ELF-1 (cell line): ENCODE results near the gene NTRK3.

Experiments used
- DNase-seq: peaks from one replicate; pipeline ENCODE4 v3.0.0-alpha.2; 2016; ENCODE audit warnings: low read depth, low spot score

NTRK3 gene

DNA sequence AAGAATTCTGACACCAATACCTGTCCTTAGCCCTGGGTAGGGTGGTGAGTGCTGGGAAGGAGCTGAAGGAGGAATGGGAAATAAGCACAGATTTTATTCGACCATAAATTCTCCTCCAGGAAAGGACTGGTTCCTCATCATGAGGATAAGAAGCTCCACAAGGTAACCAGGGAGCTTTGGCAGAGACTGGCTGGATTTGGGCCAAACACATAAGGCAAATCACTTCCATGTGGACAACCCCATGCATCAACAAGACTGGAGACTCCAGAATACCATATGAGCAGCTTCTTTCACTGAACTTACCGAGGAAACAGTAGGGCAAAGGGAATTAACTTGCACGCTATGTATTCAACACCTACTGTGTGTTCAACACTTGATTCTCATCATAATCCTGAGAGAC lies 312.5 kb downstream of the NTRK3 start:
- DNase-seq = no peak

DNA sequence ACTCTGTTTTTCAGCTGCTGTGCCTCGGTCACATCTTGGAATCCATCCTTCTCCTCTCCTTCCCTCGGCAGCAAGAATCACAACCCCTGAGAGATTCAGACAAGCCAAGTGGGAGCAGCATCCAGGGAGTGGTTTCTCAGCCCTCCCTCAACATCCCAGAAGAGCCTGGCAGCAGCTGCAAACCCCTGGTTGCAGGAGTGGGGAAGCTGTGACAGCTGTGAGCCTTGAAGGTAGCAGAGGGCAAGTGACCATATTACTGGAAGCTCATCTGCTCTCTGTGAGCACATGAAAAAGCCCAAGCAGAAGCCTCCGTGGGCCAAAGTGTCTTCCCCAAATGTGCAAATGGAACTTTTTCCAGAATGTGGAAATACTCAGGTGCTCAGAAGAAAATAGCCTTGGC lies 312.9 kb downstream of the NTRK3 start:
- no peak for DNase-seq

- DNase-seq = no peak
Observed at GRCh38 chr15:87942316-87942715, 314.2 kb downstream of the NTRK3 start.

GRCh38 chr15:87941606-87942005 lies 314.9 kb downstream of the NTRK3 start:
- no peak for DNase-seq

DNA sequence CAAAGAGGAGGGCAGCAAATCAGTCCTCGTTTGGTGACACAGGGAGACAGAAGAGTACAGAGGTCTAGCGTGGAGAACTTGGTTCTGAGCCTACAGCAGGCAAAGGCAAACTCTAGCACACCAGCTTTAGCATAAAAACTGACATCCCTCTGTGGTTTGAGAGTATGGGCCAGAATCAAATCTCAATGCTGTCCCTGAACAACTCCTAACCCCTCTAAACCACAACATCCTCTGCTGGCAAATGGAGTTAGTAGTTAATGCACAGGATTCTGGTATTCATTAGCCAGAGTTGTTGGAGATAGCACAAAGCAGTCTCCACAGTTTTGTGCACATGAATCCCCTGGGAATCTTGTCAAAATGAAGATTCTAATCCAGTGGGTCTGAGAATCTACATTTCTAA lies 315.8 kb downstream of the NTRK3 start:
- no peak for DNase-seq

DNA sequence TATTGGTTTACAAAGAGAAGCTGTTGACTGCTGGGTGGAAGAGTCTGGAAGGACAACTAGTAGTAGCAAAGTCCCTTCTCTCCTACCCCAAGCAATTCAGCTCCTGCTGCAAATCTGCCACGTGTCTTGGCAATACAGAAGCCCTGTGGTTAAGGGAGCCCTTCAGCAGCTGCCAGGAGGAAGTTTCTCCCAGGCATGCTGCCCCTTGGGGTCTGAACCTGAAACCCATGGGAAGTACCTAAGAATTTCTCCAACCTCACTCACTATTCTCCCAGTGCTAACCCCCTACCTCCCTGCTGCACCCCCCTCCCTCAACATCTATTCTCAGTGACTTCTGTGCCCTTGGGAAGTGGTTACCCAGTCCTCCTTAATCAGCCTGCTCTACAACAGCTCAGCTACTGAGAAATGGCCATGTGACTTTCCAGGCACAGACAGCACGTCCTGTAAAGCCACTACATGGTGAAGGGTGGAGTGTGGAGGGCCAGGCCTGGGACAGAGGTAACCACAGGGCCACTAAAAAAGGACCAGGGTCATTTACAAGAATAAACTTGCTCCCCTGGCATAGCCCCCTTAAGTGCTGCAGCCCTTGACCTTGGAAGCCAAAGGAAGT lies 316.6 kb downstream of the NTRK3 start:
- no peak for DNase-seq

- DNase-seq = no peak
Observed at GRCh38 chr15:87938031-87938430, 318.5 kb downstream of the NTRK3 start.

GRCh38 chr15:87935583-87935982 lies 321.0 kb downstream of the NTRK3 start:
- DNase-seq = no peak

GRCh38 chr15:87931584-87931983 lies 325.0 kb downstream of the NTRK3 start:
- DNase-seq = no peak

DNA sequence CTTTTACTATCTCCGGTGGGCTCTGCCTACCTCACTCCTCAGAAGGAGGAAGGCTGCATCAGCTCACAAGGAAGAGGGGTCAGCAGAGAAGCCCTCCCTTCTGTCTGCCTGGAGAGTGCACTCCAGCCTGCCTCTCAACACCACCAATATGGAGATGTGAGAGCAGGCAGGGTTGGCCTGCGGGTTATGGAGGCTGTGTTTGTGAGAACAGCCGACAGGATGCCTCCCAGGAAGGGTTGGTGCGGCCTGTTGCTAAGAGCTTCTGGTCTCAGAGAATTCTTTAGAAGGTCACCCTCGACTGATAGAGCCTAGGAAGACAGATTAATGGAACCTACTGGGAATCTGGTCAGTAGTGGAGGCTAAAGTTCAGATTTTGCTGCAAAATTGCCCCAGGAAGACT lies 326.1 kb downstream of the NTRK3 start:
- DNase-seq = no peak

DNA sequence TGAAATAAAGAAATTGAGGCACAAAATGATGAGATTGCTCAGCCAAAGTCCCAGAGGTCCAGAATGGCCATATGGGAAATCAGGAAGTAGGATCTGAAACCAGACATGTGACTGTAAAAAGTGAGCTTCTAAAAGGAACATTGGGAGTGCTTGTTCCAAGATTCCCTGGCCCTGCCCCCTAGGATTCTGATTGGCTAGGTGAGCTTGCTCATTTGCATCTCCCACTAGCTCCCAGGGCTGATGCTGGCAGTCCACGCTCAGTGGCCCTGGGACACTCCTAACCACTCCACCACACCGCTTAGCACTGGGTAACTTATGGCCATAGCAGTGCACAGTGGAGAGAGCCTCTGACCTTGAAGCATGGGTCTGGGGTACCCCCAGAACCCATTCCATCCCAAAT lies 326.7 kb downstream of the NTRK3 start:
- DNase-seq = no peak

GRCh38 chr15:87924433-87924832 lies 332.1 kb downstream of the NTRK3 start:
- DNase-seq = no peak

GRCh38 chr15:87919064-87919463 lies 337.5 kb downstream of the NTRK3 start:
- no peak for DNase-seq

DNA sequence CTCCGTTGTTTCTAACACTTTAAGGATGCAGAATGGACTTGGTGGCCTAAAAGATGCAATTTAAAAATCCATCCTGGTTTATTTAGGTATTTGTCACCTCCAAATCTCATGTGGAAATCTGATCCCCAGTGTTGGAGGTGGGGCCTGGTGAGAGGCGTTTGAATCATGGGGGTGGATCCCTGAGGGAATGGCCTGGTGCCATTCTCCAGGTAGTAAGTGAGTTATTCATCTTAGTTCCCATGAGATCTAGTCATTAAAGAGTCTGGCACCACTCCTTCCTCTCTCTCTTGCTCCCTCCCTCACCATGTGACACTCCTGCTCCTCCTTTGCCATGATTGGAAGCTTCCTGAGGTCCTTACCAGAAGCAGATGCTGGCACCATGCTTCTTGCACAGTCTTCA lies 339.1 kb downstream of the NTRK3 start:
- no peak for DNase-seq

GRCh38 chr15:87916208-87916607 lies 340.3 kb downstream of the NTRK3 start:
- DNase-seq = no peak

GRCh38 chr15:87910301-87910700 lies 346.2 kb downstream of the NTRK3 start:
- DNase-seq = no peak

DNA sequence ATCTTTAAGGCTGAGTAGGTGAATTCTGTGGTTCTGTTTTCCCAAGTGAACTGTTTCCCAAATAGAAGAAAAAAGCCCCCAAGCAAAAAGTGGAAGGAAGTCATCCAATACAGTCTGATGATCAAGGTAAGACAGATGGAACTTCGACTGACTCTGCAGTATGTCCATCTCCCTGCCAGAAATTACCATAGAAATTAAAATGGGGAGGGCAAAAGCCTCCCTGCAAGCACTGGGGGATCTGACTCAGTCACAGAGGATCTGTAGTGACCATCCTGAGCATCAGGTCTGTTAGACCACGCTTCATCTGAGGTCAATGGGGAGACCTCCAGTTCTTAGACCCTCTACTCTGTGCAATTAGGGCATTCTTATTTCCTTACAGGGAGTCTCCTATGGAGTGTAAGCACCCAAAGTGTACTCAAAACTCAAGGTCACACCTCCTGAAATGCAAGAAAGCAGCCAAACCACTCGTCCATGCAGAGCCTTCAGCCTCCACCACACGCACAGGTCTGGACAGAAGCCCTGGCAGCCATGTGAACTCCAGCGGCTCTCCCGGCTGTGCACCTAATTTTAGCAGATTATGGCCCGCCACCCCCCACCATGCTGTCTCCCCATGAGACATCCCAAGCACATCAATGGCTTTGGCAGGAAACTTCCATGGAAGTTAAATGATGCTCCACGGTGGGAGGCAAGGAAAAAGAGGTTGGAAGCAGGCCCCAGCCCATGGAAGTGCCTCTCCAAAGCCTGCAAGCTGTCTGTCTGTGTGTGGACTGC lies 348.7 kb downstream of the NTRK3 start:
- no peak for DNase-seq

- DNase-seq = no peak
Observed at GRCh38 chr15:87906444-87906843, 350.1 kb downstream of the NTRK3 start.

- DNase-seq = no peak
Observed at GRCh38 chr15:87902772-87903426, 353.6 kb downstream of the NTRK3 start.

GRCh38 chr15:87901926-87902690 lies 354.4 kb downstream of the NTRK3 start:
- DNase-seq = no peak

- DNase-seq = no peak
Observed at GRCh38 chr15:87901008-87901407, 355.5 kb downstream of the NTRK3 start.

GRCh38 chr15:87896936-87897335 lies 359.6 kb downstream of the NTRK3 start:
- no peak for DNase-seq
